ENCODE measurements around the gene SEC31A.

GRCh38 chr4:82864336-82864979 is 26.5 kb downstream of the SEC31A start:
- TF ChIP-seq ATF2 (tag by site-specific recombination; IDR thresholded peaks at IDR 0.05; ENCODE audit: low read depth) (no peak), SP2 (tag by site-specific recombination; IDR thresholded peaks at IDR 0.05) (no peak), PATZ1 (tag by site-specific recombination; IDR thresholded peaks at IDR 0.05) (no peak), PBX3 (CRISPR knock-in tag; IDR thresholded peaks at IDR 0.05) (no peak), CTCF (tag by site-specific recombination; IDR thresholded peaks at IDR 0.05) (no peak), PRDM10 (tag by site-specific recombination; IDR thresholded peaks at IDR 0.05) (no peak), PRDM1 (tag by site-specific recombination; IDR thresholded peaks at IDR 0.05) (no peak), REST (tag by site-specific recombination; IDR thresholded peaks at IDR 0.05) (no peak), ZNF423 (tag by site-specific recombination; IDR thresholded peaks at IDR 0.05) (no peak), TSHZ1 (tag by site-specific recombination; IDR thresholded peaks at IDR 0.05; ENCODE audit: borderline replicate concordance) (no peak), ZBTB20 (tag by site-specific recombination; IDR thresholded peaks at IDR 0.05) (no peak)
